DND-41 (cell line): Measurements from ENCODE around the gene KLF16.

ENCODE experiments used
- ATAC-seq: fragments of 200-7000 bp; cut with Tn5 transposase; 3 replicates; pipeline ENCODE4 v1.9.1; 2021; ENCODE audit warnings: low read depth; ENCODE audit not compliant: insufficient read depth
- DNase-seq: peaks from one replicate; pipeline ENCODE4 v3.0.0-alpha.2; 2020
- H2AFZ ChIP-seq: 2 replicates; pipeline ENCODE4 v1.6.0; 2012; ENCODE audit warnings: low read depth, low read length
- H3K27ac ChIP-seq: 2 replicates; pipeline ENCODE4 v1.5.1; 2012; ENCODE audit warnings: low read length, inconsistent platforms
- H3K27me3 ChIP-seq: fragments of 200-600 bp; sonication (generic); 2 replicates; pipeline ENCODE4 v1.6.0; 2012; ENCODE audit warnings: low read length, mild to moderate bottlenecking, inconsistent platforms; ENCODE audit not compliant: insufficient read depth, poor library complexity
- H3K36me3 ChIP-seq: 2 replicates; pipeline ENCODE4 v1.5.1; 2012; ENCODE audit warnings: low read length, inconsistent platforms; ENCODE audit not compliant: insufficient read depth
- H3K4me1 ChIP-seq: 2 replicates; pipeline ENCODE4 v1.5.1; 2012; ENCODE audit warnings: mild to moderate bottlenecking, low read length; ENCODE audit not compliant: insufficient read depth
- H3K4me2 ChIP-seq: 2 replicates; pipeline ENCODE4 v1.6.0; 2012; ENCODE audit warnings: mild to moderate bottlenecking, moderate library complexity, low read length, inconsistent platforms; ENCODE audit not compliant: insufficient read depth
- H3K4me3 ChIP-seq, 2 experiments: fragments of 200-600 bp in 1 of 2; shearing (Covaris generic) in 1 of 2; 2 replicates each; pipeline ENCODE4 v1.5.1; 2012 to 2016; ENCODE audit warnings: inconsistent platforms in 2 of 2, low read length in 2 of 2, mild to moderate bottlenecking in 2 of 2, low read depth in 1 of 2, moderate library complexity in 1 of 2
- H3K79me2 ChIP-seq: 2 replicates; pipeline ENCODE4 v1.6.0; 2012; ENCODE audit warnings: low read length, inconsistent platforms; ENCODE audit not compliant: insufficient read depth
- H3K9ac ChIP-seq: 2 replicates; pipeline ENCODE4 v1.6.0; 2012; ENCODE audit warnings: low read depth, mild to moderate bottlenecking, inconsistent platforms, low read length, moderate library complexity
- H3K9me3 ChIP-seq: 2 replicates; pipeline ENCODE4 v1.5.1; 2012; ENCODE audit warnings: low read length, moderate library complexity, mild to moderate bottlenecking, inconsistent platforms; ENCODE audit not compliant: insufficient read depth, severe bottlenecking
- H4K20me1 ChIP-seq: 2 replicates; pipeline ENCODE4 v1.6.0; 2012; ENCODE audit warnings: low read length; ENCODE audit not compliant: insufficient read depth
- EZH2 ChIP-seq: IDR thresholded peaks from 3 replicates; pipeline ENCODE4 v1.6.1; 2012; ENCODE audit warnings: borderline replicate concordance, low read depth, mild to moderate bottlenecking, moderate library complexity, low read length, inconsistent platforms; ENCODE audit not compliant: severe bottlenecking
- TF ChIP-seq, protein P1 (sequence below): IDR thresholded peaks from 2 replicates; pipeline ENCODE4 v1.5.1; 2012; ENCODE audit warnings: borderline replicate concordance, low read length, moderate library complexity, mild to moderate bottlenecking; ENCODE audit not compliant: poor library complexity, severe bottlenecking; ENCODE audit errors: extremely low read depth

The KLF16 gene

DNA sequence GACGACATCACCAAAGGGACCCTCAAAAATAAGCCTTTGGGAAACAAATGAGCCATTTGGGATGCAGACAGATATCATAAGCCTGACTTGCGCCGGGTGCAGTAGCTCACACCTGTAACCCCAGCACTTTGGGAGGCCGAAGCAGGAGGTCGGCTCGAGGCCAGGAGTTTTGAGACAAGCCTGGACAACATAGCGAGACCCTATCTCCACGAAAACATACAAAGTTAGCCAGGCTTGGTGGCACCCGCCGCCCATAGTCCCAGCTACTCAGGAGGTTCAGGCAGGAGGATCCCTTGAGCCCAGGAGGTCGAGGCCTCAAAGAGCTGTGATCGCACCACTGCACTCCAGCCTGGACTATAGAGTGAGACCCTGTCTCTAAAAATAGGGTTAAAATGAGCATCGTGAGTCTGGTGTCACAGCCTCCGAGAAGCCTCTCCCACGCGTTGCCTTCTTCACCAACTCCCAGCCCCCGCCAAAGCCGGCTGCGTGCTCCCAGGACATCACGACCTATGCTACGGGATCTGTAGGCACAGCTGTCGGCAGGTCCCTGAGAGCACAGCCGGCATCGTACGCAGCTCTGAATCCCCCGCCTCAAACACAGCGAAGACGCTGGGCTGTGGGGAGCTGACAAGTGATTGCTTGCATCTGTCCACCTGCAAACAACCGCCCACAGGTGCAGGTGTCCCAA is 16.7 kb downstream of the KLF16 start:
- peaks cover 71% of the 10 kb centered on the region for H4K20me1 ChIP-seq
- ATAC-seq (no peak), DNase-seq (no peak)
- peak overlapping the region; percentile 97 for H3K9ac ChIP-seq
- no peak for TF ChIP-seq EZH2
- TF ChIP-seq, protein P1, sequence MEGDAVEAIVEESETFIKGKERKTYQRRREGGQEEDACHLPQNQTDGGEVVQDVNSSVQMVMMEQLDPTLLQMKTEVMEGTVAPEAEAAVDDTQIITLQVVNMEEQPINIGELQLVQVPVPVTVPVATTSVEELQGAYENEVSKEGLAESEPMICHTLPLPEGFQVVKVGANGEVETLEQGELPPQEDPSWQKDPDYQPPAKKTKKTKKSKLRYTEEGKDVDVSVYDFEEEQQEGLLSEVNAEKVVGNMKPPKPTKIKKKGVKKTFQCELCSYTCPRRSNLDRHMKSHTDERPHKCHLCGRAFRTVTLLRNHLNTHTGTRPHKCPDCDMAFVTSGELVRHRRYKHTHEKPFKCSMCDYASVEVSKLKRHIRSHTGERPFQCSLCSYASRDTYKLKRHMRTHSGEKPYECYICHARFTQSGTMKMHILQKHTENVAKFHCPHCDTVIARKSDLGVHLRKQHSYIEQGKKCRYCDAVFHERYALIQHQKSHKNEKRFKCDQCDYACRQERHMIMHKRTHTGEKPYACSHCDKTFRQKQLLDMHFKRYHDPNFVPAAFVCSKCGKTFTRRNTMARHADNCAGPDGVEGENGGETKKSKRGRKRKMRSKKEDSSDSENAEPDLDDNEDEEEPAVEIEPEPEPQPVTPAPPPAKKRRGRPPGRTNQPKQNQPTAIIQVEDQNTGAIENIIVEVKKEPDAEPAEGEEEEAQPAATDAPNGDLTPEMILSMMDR = no peak
- H3K4me3 ChIP-seq = peak overlapping the region; percentile 99 to 100; a peak in 3 of 4 replicates
- H3K27ac ChIP-seq = no peak overlapping the region
- H3K4me2 ChIP-seq = peak overlapping the region; percentile 99
- no peaks in the 10 kb centered on the region for H3K27me3 ChIP-seq
- no peak overlapping the region for H2AFZ ChIP-seq
- H3K79me2 ChIP-seq = peaks cover 79% of the 10 kb centered on the region
- H3K36me3 ChIP-seq = peaks cover 43% of the 10 kb centered on the region
- peaks cover 47% of the 10 kb centered on the region for H3K4me1 ChIP-seq
- H3K9me3 ChIP-seq = no peaks in the 10 kb centered on the region

DNA sequence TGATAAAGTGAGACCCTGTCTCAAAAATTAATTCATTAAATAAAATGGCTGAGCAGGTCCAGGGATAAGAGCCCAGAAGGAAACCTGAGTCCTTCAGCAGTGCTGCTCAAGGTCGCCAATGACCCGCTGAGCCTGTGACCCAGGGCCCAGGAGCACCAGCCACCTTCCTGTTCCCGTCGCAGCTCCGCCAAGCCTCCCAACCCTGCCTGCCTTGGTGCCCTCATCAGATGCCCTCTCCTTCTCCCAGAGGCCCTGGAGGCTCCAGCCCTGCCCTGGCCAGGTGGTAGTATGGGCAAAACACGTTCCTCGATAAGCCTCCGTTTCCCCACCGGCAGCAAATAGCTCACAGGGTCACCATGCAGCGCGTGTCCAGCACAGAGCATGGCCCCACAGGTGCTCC is 17.7 kb downstream of the KLF16 start:
- Histone ChIP-seq H3K27ac (no peak overlapping the region), H4K20me1 (peaks cover 73% of the 10 kb centered on the region), H3K27me3 (no peaks in the 10 kb centered on the region), H3K79me2 (peaks cover 86% of the 10 kb centered on the region), H3K36me3 (peaks cover 45% of the 10 kb centered on the region), H3K9me3 (no peaks in the 10 kb centered on the region), H2AFZ (no peak overlapping the region), H3K9ac (peak overlapping the region; percentile 97), H3K4me2 (peak overlapping the region; percentile 99), H3K4me3 (peak overlapping the region in 1 of 2 experiments; percentile 100; a peak in 1 of 4 replicates), H3K4me1 (peaks cover 44% of the 10 kb centered on the region)
- no peak for ATAC-seq
- TF ChIP-seq EZH2 = no peak
- TF ChIP-seq, protein P1 = no peak
- no peak for DNase-seq

DNA sequence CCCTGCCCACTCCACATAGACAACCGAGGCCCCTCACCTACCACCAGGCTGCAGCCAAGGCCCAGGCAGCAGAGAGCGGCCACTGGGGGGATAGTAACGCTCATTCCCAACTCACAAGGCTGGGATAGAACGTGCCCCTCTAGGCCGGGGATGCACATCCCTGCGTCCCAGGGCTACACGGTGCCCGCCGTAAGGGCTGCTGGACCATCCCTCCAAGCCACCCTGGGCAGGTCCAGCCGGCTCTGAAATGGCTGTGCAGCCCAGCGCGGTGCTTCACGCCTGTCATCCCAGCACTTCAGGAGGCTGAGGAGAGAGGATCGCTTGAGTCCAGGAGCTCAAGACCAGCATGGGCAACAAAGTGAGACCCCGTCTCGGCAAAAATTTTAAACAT is 18.3 kb downstream of the KLF16 start:
- Histone ChIP-seq H3K9me3 (no peaks in the 10 kb centered on the region), H3K4me2 (peak overlapping the region; percentile 99; the same call in 1 of the 2 replicates), H3K27me3 (no peaks in the 10 kb centered on the region), H3K79me2 (peaks cover 91% of the 10 kb centered on the region), H3K36me3 (peaks cover 46% of the 10 kb centered on the region), H3K27ac (no peak overlapping the region), H3K9ac (no peak overlapping the region; the same call in 1 of the 2 replicates), H3K4me3 (no peak overlapping the region), H3K4me1 (peaks cover 44% of the 10 kb centered on the region), H2AFZ (no peak overlapping the region), H4K20me1 (peaks cover 78% of the 10 kb centered on the region)
- DNase-seq (no peak), ATAC-seq (no peak)
- no peak for TF ChIP-seq EZH2
- TF ChIP-seq, protein P1 = no peak
